ENCODE results near the gene ZFYVE9.

ZFYVE9 gene

GRCh38 chr1:52356818-52357355, 215.0 kb downstream of the ZFYVE9 start:
- Histone ChIP-seq H3K4me3 (ENCODE audit: low read depth in 1 of 2, low read length in 1 of 2) (no peak overlapping the region), H3K36me3 (peaks cover 100% of the 10 kb centered on the region), H3K9me3 (no peaks in the 10 kb centered on the region), H3K27me3 (no peaks in the 10 kb centered on the region), H3K27ac (no peak overlapping the region), H3K4me1 (ENCODE audit: control insufficient read depth in 1 of 2, insufficient read depth in 1 of 2, low read depth in 1 of 2, low read length in 1 of 2) (no peaks in the 10 kb centered on the region)
- no peak for TF ChIP-seq CTCF (IDR thresholded peaks at IDR 0.05)

- TF ChIP-seq CTCF (IDR thresholded peaks at IDR 0.05): no peak
Measured at GRCh38 chr1:52357397-52357796, 215.5 kb downstream of the ZFYVE9 start.

GRCh38 chr1:52358851-52359497, 217.1 kb downstream of the ZFYVE9 start:
- peaks cover 94% of the 10 kb centered on the region for H3K36me3 ChIP-seq
- H3K4me1 ChIP-seq (ENCODE audit: control insufficient read depth in 1 of 2, insufficient read depth in 1 of 2, low read depth in 1 of 2, low read length in 1 of 2): no peaks in the 10 kb centered on the region

More at GRCh38 chr1:52357397-52357796, 215.5 kb downstream of the ZFYVE9 start:
- no peaks in the 10 kb centered on the region for H3K27me3 ChIP-seq
- H3K4me1 ChIP-seq (ENCODE audit: control insufficient read depth in 1 of 2, insufficient read depth in 1 of 2, low read depth in 1 of 2, low read length in 1 of 2): no peaks in the 10 kb centered on the region
- no peaks in the 10 kb centered on the region for H3K9me3 ChIP-seq
- no peak overlapping the region for H3K27ac ChIP-seq
- H3K36me3 ChIP-seq: peaks cover 100% of the 10 kb centered on the region
- no peak overlapping the region for H3K4me3 ChIP-seq (ENCODE audit: low read depth in 1 of 2, low read length in 1 of 2)

GRCh38 chr1:52359676-52360594, 218.0 kb downstream of the ZFYVE9 start:
- peaks cover 89% of the 10 kb centered on the region for H3K36me3 ChIP-seq
- no peak overlapping the region for H3K4me3 ChIP-seq (ENCODE audit: low read depth in 1 of 2, low read length in 1 of 2)
- H3K9me3 ChIP-seq: no peaks in the 10 kb centered on the region
- no peaks in the 10 kb centered on the region for H3K27me3 ChIP-seq
- no peak overlapping the region for H3K27ac ChIP-seq
- no peak for TF ChIP-seq CTCF (IDR thresholded peaks at IDR 0.05)
- peaks cover 7 to 9% of the 10 kb centered on the region in 2 experiments for H3K4me1 ChIP-seq (ENCODE audit: control insufficient read depth in 1 of 2, insufficient read depth in 1 of 2, low read depth in 1 of 2, low read length in 1 of 2)

More at GRCh38 chr1:52358851-52359497, 217.1 kb downstream of the ZFYVE9 start:
- Histone ChIP-seq H3K27me3 (no peaks in the 10 kb centered on the region), H3K27ac (no peak overlapping the region), H3K4me3 (ENCODE audit: low read depth in 1 of 2, low read length in 1 of 2) (no peak overlapping the region), H3K9me3 (no peaks in the 10 kb centered on the region)
- no peak for TF ChIP-seq CTCF (IDR thresholded peaks at IDR 0.05)

GRCh38 chr1:52360595-52360968, 218.7 kb downstream of the ZFYVE9 start:
- no peak for TF ChIP-seq CTCF (IDR thresholded peaks at IDR 0.05)
- Histone ChIP-seq H3K4me1 (ENCODE audit: control insufficient read depth in 1 of 2, insufficient read depth in 1 of 2, low read depth in 1 of 2, low read length in 1 of 2) (peaks cover 14 to 16% of the 10 kb centered on the region in 2 experiments), H3K27ac (no peak overlapping the region), H3K9me3 (no peaks in the 10 kb centered on the region), H3K4me3 (ENCODE audit: low read depth in 1 of 2, low read length in 1 of 2) (no peak overlapping the region), H3K27me3 (no peaks in the 10 kb centered on the region), H3K36me3 (peaks cover 82% of the 10 kb centered on the region)
